Measurements from ENCODE around the gene DBNL.

DNA sequence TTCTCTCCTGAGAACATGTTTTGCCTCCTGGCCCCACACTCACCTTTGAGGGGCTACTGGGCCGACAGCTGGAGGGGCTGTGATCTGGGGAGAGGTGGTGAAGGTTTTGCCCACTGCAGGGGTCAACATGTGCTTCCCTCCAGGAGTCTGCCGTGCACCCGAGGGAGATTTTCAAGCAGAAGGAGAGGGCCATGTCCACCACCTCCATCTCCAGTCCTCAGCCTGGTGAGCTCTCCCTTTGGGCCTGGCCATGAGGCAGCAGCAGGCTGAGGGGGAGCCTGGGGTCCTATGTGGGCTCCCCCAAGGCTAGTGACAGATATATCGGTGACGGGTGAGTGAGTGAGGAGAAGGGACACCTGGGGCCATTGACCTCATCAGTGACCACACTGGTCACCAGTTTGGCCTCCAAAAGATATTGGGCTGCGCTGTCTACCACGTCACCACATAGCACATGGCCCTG lies 14.3 kb downstream of the DBNL start:
- TF ChIP-seq EZH2 (IDR thresholded peaks at IDR 0.05; ENCODE audit: insufficient read depth, poor library complexity, severe bottlenecking) (no peak), EZH2phosphoT487 (IDR thresholded peaks at IDR 0.05; ENCODE audit: insufficient read depth, low read depth) (no peak)
